ENCODE measurements around the gene RRP9.

RRP9 gene

GRCh38 chr3:51980253-51980652, 38.5 kb upstream of the RRP9 start:
- Histone ChIP-seq H3K4me3 (replicated peaks; ENCODE audit: insufficient read depth, low read length) (no peak overlapping the region), H3K27me3 (ENCODE audit: insufficient read depth, poor library complexity, severe bottlenecking) (no peaks in the 10 kb centered on the region), H3K27ac (replicated peaks) (no peak overlapping the region)
- no peak for TF ChIP-seq POLR2AphosphoS5 (IDR thresholded peaks at IDR 0.05; ENCODE audit: low read depth)
- TF ChIP-seq, protein P1, sequence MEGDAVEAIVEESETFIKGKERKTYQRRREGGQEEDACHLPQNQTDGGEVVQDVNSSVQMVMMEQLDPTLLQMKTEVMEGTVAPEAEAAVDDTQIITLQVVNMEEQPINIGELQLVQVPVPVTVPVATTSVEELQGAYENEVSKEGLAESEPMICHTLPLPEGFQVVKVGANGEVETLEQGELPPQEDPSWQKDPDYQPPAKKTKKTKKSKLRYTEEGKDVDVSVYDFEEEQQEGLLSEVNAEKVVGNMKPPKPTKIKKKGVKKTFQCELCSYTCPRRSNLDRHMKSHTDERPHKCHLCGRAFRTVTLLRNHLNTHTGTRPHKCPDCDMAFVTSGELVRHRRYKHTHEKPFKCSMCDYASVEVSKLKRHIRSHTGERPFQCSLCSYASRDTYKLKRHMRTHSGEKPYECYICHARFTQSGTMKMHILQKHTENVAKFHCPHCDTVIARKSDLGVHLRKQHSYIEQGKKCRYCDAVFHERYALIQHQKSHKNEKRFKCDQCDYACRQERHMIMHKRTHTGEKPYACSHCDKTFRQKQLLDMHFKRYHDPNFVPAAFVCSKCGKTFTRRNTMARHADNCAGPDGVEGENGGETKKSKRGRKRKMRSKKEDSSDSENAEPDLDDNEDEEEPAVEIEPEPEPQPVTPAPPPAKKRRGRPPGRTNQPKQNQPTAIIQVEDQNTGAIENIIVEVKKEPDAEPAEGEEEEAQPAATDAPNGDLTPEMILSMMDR (IDR thresholded peaks at IDR 0.05; ENCODE audit: insufficient read depth, low read length): no peak
- TF ChIP-seq GABPA (IDR thresholded peaks at IDR 0.05; ENCODE audit: low read depth): no peak
- TF ChIP-seq SPI1 (IDR thresholded peaks at IDR 0.05; ENCODE audit: borderline replicate concordance, low read depth): no peak
- TF ChIP-seq REST (IDR thresholded peaks at IDR 0.05; ENCODE audit: insufficient replicate concordance, low read depth): no peak
- DNase-seq (ENCODE audit: low read depth in 1 of 2, low spot score in 1 of 2): no peak

- Histone ChIP-seq H3K27me3 (ENCODE audit: insufficient read depth, poor library complexity, severe bottlenecking) (no peaks in the 10 kb centered on the region), H3K27ac (replicated peaks) (no peak overlapping the region), H3K4me3 (replicated peaks; ENCODE audit: insufficient read depth, low read length) (no peak overlapping the region)
- DNase-seq (ENCODE audit: low read depth in 1 of 2, low spot score in 1 of 2): no peak
- TF ChIP-seq, protein P1 (IDR thresholded peaks at IDR 0.05; ENCODE audit: insufficient read depth, low read length): no peak
- TF ChIP-seq GABPA (IDR thresholded peaks at IDR 0.05; ENCODE audit: low read depth) (no peak), REST (IDR thresholded peaks at IDR 0.05; ENCODE audit: insufficient replicate concordance, low read depth) (no peak), POLR2AphosphoS5 (IDR thresholded peaks at IDR 0.05; ENCODE audit: low read depth) (no peak), SPI1 (IDR thresholded peaks at IDR 0.05; ENCODE audit: borderline replicate concordance, low read depth) (no peak)
Observed at GRCh38 chr3:51978143-51978502, 36.4 kb upstream of the RRP9 start.

DNA sequence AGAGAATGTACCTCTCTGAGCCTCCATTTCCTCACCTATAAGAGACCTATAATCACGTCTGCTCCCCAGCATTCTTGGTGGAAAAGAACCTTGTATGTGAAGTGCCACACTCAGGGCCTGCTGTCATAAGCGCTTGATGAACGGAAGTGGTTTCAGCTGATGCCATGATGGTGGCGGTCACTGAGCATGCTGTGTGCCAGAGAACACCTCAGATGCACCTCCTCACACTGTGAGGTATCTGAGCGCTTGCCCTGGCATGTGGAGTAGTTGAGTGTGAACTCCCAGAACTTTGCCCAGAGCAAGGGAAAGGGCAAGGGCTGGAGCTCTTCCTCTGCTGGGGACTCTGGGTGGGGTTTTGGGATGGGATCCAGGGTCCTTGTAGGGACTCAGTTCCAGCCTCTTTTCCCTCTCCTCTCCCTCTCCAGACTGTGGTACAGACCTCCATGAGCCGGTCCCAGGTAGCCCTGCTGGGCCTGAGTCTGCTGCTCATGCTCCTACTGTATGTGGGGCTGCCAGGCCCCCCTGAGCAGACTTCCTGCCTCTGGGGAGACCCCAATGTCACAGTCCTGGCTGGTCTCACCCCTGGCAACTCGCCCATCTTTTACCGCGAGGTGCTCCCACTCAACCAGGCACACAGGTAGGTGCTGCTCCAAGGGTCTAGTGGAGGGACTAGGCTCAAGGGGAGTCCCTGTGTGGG, 35.9 kb upstream of the RRP9 start:
- Histone ChIP-seq H3K27ac (replicated peaks) (no peak overlapping the region), H3K4me3 (replicated peaks; ENCODE audit: insufficient read depth, low read length) (no peak overlapping the region)
- no peak for DNase-seq (ENCODE audit: low read depth in 1 of 2, low spot score in 1 of 2)

More for the DNA sequence above, 35.9 kb upstream of the RRP9 start:
- TF ChIP-seq SPI1 (IDR thresholded peaks at IDR 0.05; ENCODE audit: borderline replicate concordance, low read depth): no peak
- no peak for TF ChIP-seq GABPA (IDR thresholded peaks at IDR 0.05; ENCODE audit: low read depth)
- no peak for TF ChIP-seq REST (IDR thresholded peaks at IDR 0.05; ENCODE audit: insufficient replicate concordance, low read depth)
- TF ChIP-seq, protein P1 (IDR thresholded peaks at IDR 0.05; ENCODE audit: insufficient read depth, low read length): no peak
- TF ChIP-seq POLR2AphosphoS5 (IDR thresholded peaks at IDR 0.05; ENCODE audit: low read depth): no peak
- no peaks in the 10 kb centered on the region for H3K27me3 ChIP-seq (ENCODE audit: insufficient read depth, poor library complexity, severe bottlenecking)
